ENCODE results near the gene MBNL2. TPM values are rescaled to one million over a fixed set of nuclear protein-coding genes. Genes with fewer than 3 reads are reported as not detected.

MBNL2 gene
- total and polyA plus RNA-seq, 2 donors from 2014 or later, result 18.8 to 70.5 TPM

- no peak for TF ChIP-seq CTCF (IDR thresholded peaks at IDR 0.05; ENCODE audit: borderline replicate concordance, extremely low read depth, insufficient read depth)
- peaks cover 0 to 26% (median 19%) of the 10 kb centered on the region in 3 donors for H3K4me1 ChIP-seq (ENCODE audit: control insufficient read depth in 2 of 3, insufficient read depth in 2 of 3, low read depth in 1 of 3, low read length in 3 of 3)
- intact Hi-C loops (cut with DNase I), result no loop called here
Observed at GRCh38 chr13:97231829-97232196, 9.7 kb downstream of the MBNL2 start.

GRCh38 chr13:97233499-97233898 lies 11.4 kb downstream of the MBNL2 start:
- FAIRE-seq (no peak), DNase-seq (no peak)
- Histone ChIP-seq H3K9me3 (ENCODE audit: control insufficient read depth in 2 of 3, insufficient read depth in 1 of 3, low read length in 3 of 3) (no peaks in the 10 kb centered on the region), H3K27ac (ENCODE audit: low read depth in 2 of 2, low read length in 2 of 2) (no peak overlapping the region), H3K4me1 (ENCODE audit: control insufficient read depth in 2 of 3, insufficient read depth in 2 of 3, low read depth in 1 of 3, low read length in 3 of 3) (peaks cover 0 to 20% (median 18%) of the 10 kb centered on the region in 3 donors), H3K36me3 (ENCODE audit: control insufficient read depth in 2 of 3, insufficient read depth in 3 of 3, low read length in 3 of 3) (peaks cover 0 to 10% (median 5%) of the 10 kb centered on the region in 3 donors), H3K4me3 (ENCODE audit: low read length in 3 of 3) (no peak overlapping the region), H3K27me3 (ENCODE audit: control insufficient read depth, insufficient read depth, low read length) (no peaks in the 10 kb centered on the region), H3K9ac (ENCODE audit: low read length in 3 of 3) (no peak overlapping the region)
- intact Hi-C loops (cut with DNase I), result no loop called here
- no peak for TF ChIP-seq CTCF (IDR thresholded peaks at IDR 0.05; ENCODE audit: borderline replicate concordance, extremely low read depth, insufficient read depth)

More at GRCh38 chr13:97231829-97232196, 9.7 kb downstream of the MBNL2 start:
- no peaks in the 10 kb centered on the region for H3K27me3 ChIP-seq (ENCODE audit: control insufficient read depth, insufficient read depth, low read length)
- DNase-seq (no peak), FAIRE-seq (no peak)
- no peak overlapping the region for H3K4me3 ChIP-seq (ENCODE audit: low read length in 3 of 3)
- H3K9ac ChIP-seq (ENCODE audit: low read length in 3 of 3), result no peak overlapping the region
- H3K36me3 ChIP-seq (ENCODE audit: control insufficient read depth in 2 of 3, insufficient read depth in 3 of 3, low read length in 3 of 3), result peaks cover 0 to 10% (median 5%) of the 10 kb centered on the region in 3 donors
- H3K9me3 ChIP-seq (ENCODE audit: control insufficient read depth in 2 of 3, insufficient read depth in 1 of 3, low read length in 3 of 3), result no peaks in the 10 kb centered on the region
- H3K27ac ChIP-seq (ENCODE audit: low read depth in 2 of 2, low read length in 2 of 2), result no peak overlapping the region

- DNase-seq (no peak), FAIRE-seq (no peak)
- no peak for TF ChIP-seq CTCF (IDR thresholded peaks at IDR 0.05; ENCODE audit: borderline replicate concordance, extremely low read depth, insufficient read depth)
- H3K27me3 ChIP-seq (ENCODE audit: control insufficient read depth, insufficient read depth, low read length), result no peaks in the 10 kb centered on the region
- peak overlapping the region in 1 of 3 donors; percentile 8 for H3K9ac ChIP-seq (ENCODE audit: low read length in 3 of 3)
- H3K4me3 ChIP-seq (ENCODE audit: low read length in 3 of 3), result no peak overlapping the region
- no peaks in the 10 kb centered on the region for H3K9me3 ChIP-seq (ENCODE audit: control insufficient read depth in 2 of 3, insufficient read depth in 1 of 3, low read length in 3 of 3)
- peaks cover 0 to 10% (median 5%) of the 10 kb centered on the region in 3 donors for H3K36me3 ChIP-seq (ENCODE audit: control insufficient read depth in 2 of 3, insufficient read depth in 3 of 3, low read length in 3 of 3)
- peaks cover 0 to 25% (median 22%) of the 10 kb centered on the region in 3 donors for H3K4me1 ChIP-seq (ENCODE audit: control insufficient read depth in 2 of 3, insufficient read depth in 2 of 3, low read depth in 1 of 3, low read length in 3 of 3)
- intact Hi-C loops (cut with DNase I), result no loop called here
- H3K27ac ChIP-seq (ENCODE audit: low read depth in 2 of 2, low read length in 2 of 2), result peak overlapping the region in 1 of 2 donors; percentile 82
Observed at GRCh38 chr13:97234236-97234635, 12.1 kb downstream of the MBNL2 start.

GRCh38 chr13:97234742-97235141 lies 12.6 kb downstream of the MBNL2 start:
- peak overlapping the region in 1 of 3 donors; percentile 8 for H3K9ac ChIP-seq (ENCODE audit: low read length in 3 of 3)
- no peak for TF ChIP-seq CTCF (IDR thresholded peaks at IDR 0.05; ENCODE audit: borderline replicate concordance, extremely low read depth, insufficient read depth)
- no peaks in the 10 kb centered on the region for H3K27me3 ChIP-seq (ENCODE audit: control insufficient read depth, insufficient read depth, low read length)
- H3K9me3 ChIP-seq (ENCODE audit: control insufficient read depth in 2 of 3, insufficient read depth in 1 of 3, low read length in 3 of 3), result no peaks in the 10 kb centered on the region
- peak overlapping the region in 1 of 3 donors; percentile 28 for H3K4me3 ChIP-seq (ENCODE audit: low read length in 3 of 3)
- peak in 3 of 5 donors; percentile 62 to 81 (median 69) for DNase-seq
- H3K36me3 ChIP-seq (ENCODE audit: control insufficient read depth in 2 of 3, insufficient read depth in 3 of 3, low read length in 3 of 3), result peaks cover 0 to 10% (median 5%) of the 10 kb centered on the region in 3 donors
- peak overlapping the region in 1 of 2 donors; percentile 82 for H3K27ac ChIP-seq (ENCODE audit: low read depth in 2 of 2, low read length in 2 of 2)
- FAIRE-seq, result no peak
- intact Hi-C loops (cut with DNase I), result no loop called here
- peaks cover 0 to 30% (median 25%) of the 10 kb centered on the region in 3 donors for H3K4me1 ChIP-seq (ENCODE audit: control insufficient read depth in 2 of 3, insufficient read depth in 2 of 3, low read depth in 1 of 3, low read length in 3 of 3)

Measured in kidney (tissue), 14 donors.